Measurements from ENCODE around the gene LHPP.

Gene LHPP

DNA sequence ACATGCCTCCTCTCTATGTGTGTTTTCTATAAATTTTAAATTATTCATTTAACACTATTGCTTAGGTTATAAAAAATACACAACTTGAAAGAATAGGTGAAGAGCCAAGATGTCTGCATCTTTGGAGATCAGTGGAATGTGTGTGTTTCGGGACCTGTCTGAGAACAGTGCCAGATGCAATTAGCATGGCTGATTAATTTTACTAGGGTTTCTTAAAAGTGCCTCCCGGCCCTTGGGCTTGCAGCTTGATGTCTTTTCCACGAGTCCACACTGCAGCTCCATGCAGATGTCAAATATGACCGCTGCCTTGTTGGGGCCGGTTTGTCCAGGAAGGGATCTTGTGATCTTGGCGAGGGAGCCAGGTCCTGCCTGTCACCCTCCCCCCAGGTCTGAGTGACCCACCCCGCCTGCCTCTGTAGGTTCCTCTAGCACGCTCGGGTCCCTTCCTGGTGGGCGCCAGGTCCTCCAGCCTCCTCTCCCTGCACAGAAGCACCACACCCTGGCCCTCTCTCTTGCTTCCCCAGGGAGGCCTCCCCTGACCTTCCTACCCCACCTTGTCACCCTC is 20.7 kb downstream of the LHPP start:
- TF ChIP-seq FOXP2 (optimal IDR thresholded peaks at IDR 0.05; ENCODE audit: control extremely low read depth, extremely low read length, insufficient read depth) (no peak), EZH2 (IDR thresholded peaks at IDR 0.05) (no peak), POLR2AphosphoS5 (IDR thresholded peaks at IDR 0.05; ENCODE audit: borderline replicate concordance, low read depth, low read length) (no peak)
- H3K4me3 ChIP-seq: no peak overlapping the region
- DNase-seq (ENCODE audit: low read depth, low spot score): no peak
- H3K9me3 ChIP-seq (ENCODE audit: low read depth, low read length): no peaks in the 10 kb centered on the region
- H3K36me3 ChIP-seq (ENCODE audit: insufficient read depth, low read length): no peaks in the 10 kb centered on the region
- no peak overlapping the region for H3K9ac ChIP-seq (ENCODE audit: insufficient read length)
- H3K27ac ChIP-seq: no peak overlapping the region

DNA sequence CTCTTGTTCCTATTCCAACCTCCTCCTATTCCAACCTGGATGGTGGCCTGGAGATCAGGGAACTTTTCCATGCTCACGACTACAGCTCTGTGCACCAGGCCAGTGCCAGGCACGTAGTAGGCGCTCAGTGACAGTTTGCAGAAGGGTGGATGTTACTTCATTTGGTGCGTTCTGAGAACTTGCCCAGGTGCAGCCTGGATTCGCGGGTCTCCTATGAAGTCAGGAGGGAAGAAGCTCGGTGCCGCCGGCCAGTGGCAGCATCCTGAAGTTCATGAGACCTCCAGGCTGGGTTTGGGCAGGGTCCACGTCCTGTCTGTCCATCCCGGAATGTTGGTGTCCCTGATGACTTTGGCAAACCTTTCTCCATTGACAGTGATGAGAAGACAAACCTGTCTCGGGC is 21.3 kb downstream of the LHPP start:
- Histone ChIP-seq H3K27ac (no peak overlapping the region), H3K9me3 (ENCODE audit: low read depth, low read length) (no peaks in the 10 kb centered on the region), H3K9ac (ENCODE audit: insufficient read length) (no peak overlapping the region), H3K4me3 (no peak overlapping the region), H3K36me3 (ENCODE audit: insufficient read depth, low read length) (no peaks in the 10 kb centered on the region)
- TF ChIP-seq EZH2 (IDR thresholded peaks at IDR 0.05) (no peak), POLR2AphosphoS5 (IDR thresholded peaks at IDR 0.05; ENCODE audit: borderline replicate concordance, low read depth, low read length) (no peak), FOXP2 (optimal IDR thresholded peaks at IDR 0.05; ENCODE audit: control extremely low read depth, extremely low read length, insufficient read depth) (no peak)
- DNase-seq (ENCODE audit: low read depth, low spot score): no peak

DNA sequence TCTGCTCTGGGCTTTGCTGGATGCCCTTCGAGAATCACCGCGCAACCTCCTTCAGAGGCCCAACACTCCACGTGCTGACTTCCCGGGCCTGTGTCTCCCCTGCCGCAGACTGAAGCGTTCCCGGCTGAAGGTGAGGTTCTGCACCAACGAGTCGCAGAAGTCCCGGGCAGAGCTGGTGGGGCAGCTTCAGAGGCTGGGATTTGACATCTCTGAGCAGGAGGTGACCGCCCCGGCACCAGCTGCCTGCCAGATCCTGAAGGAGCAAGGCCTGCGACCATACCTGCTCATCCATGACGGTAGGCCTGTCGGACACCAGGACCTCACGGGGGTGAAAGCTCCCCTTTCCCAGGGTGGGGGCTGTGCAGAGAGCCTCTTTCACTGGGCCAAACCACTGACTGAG is 22.4 kb downstream of the LHPP start:
- Histone ChIP-seq H3K27ac (no peak overlapping the region), H3K36me3 (ENCODE audit: insufficient read depth, low read length) (no peaks in the 10 kb centered on the region), H3K9ac (ENCODE audit: insufficient read length) (no peak overlapping the region), H3K4me3 (no peak overlapping the region), H3K9me3 (ENCODE audit: low read depth, low read length) (no peaks in the 10 kb centered on the region)
- TF ChIP-seq EZH2 (IDR thresholded peaks at IDR 0.05) (no peak), POLR2AphosphoS5 (IDR thresholded peaks at IDR 0.05; ENCODE audit: borderline replicate concordance, low read depth, low read length) (no peak), FOXP2 (optimal IDR thresholded peaks at IDR 0.05; ENCODE audit: control extremely low read depth, extremely low read length, insufficient read depth) (no peak)
- no peak for DNase-seq (ENCODE audit: low read depth, low spot score)

DNA sequence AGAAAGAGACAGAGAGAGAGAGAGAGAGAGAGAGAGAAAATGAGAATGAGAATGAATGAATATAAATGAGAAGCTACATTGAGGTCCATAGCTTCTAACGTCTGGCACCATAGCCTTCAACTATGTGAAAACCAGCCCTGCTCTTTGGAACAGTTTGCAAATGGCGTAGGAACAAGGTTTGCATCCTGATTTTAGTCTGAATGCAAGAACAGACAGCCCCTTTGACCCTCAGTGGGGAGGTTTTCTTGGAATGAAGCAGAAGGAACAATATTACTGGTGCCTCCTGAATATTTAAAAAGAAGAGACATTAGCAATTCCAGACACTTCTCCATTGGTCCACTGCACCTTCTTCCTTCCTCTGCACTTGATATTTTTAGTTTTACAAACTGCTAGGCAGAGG is 23.0 kb downstream of the LHPP start:
- Histone ChIP-seq H3K9ac (ENCODE audit: insufficient read length) (no peak overlapping the region), H3K9me3 (ENCODE audit: low read depth, low read length) (no peaks in the 10 kb centered on the region), H3K27ac (no peak overlapping the region), H3K4me3 (no peak overlapping the region), H3K36me3 (ENCODE audit: insufficient read depth, low read length) (no peaks in the 10 kb centered on the region)
- no peak for DNase-seq (ENCODE audit: low read depth, low spot score)
- no peak for TF ChIP-seq POLR2AphosphoS5 (IDR thresholded peaks at IDR 0.05; ENCODE audit: borderline replicate concordance, low read depth, low read length)
- TF ChIP-seq FOXP2 (optimal IDR thresholded peaks at IDR 0.05; ENCODE audit: control extremely low read depth, extremely low read length, insufficient read depth): no peak
- TF ChIP-seq EZH2 (IDR thresholded peaks at IDR 0.05): no peak

GRCh38 chr10:124486635-124487034 is 25.0 kb downstream of the LHPP start:
- TF ChIP-seq EZH2 (IDR thresholded peaks at IDR 0.05): no peak
- Histone ChIP-seq H3K27ac (no peak overlapping the region), H3K36me3 (ENCODE audit: insufficient read depth, low read length) (no peaks in the 10 kb centered on the region), H3K9ac (ENCODE audit: insufficient read length) (no peak overlapping the region), H3K9me3 (ENCODE audit: low read depth, low read length) (no peaks in the 10 kb centered on the region), H3K4me3 (no peak overlapping the region)
- no peak for DNase-seq (ENCODE audit: low read depth, low spot score)

DNA sequence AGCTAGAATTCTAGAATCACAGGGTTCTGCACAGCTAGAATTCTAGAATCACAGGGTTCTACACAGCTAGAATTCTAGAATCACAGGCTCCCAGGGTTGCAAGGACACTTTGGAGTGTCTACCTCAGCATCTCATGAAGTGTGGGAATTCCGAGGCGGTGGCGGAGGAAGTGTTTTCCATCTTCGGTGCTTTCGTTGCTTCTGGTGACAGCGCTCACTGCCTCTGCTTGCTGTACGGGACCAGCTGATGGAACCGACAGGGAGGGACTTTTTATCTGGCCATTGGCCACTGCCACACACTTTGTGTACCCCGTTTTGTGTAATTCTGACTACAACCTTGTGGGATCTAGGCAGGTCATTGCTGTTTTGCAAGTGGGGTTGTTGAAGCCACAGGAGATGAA is 29.5 kb downstream of the LHPP start:
- no peak for DNase-seq (ENCODE audit: low read depth, low spot score)
- TF ChIP-seq POLR2AphosphoS5 (IDR thresholded peaks at IDR 0.05; ENCODE audit: borderline replicate concordance, low read depth, low read length) (no peak), FOXP2 (optimal IDR thresholded peaks at IDR 0.05; ENCODE audit: control extremely low read depth, extremely low read length, insufficient read depth) (no peak), EZH2 (IDR thresholded peaks at IDR 0.05) (no peak)
- no peaks in the 10 kb centered on the region for H3K36me3 ChIP-seq (ENCODE audit: insufficient read depth, low read length)

DNA sequence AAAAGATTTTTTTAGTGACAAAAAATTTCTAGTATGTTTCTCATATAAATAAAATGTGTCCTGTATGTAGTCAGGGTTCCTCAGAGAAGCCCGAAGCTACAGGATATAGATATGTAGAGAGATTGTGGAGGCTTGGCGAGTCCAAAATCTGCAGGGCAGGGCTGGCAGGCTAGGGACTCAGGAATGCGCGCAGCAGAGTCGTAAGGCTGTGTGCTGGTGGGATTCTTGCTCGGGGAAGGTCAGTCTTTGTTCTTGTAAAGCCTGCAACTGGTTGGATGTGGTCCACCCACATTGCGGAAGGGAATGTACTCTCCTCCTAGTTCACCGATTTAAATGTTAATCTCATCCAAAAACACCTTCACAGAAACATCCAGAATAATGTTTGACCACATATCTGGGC is 30.6 kb downstream of the LHPP start:
- Histone ChIP-seq H3K27ac (no peak overlapping the region), H3K9me3 (ENCODE audit: low read depth, low read length) (no peaks in the 10 kb centered on the region), H3K4me3 (no peak overlapping the region), H3K36me3 (ENCODE audit: insufficient read depth, low read length) (no peaks in the 10 kb centered on the region), H3K9ac (ENCODE audit: insufficient read length) (no peak overlapping the region)
- no peak for DNase-seq (ENCODE audit: low read depth, low spot score)
- TF ChIP-seq FOXP2 (optimal IDR thresholded peaks at IDR 0.05; ENCODE audit: control extremely low read depth, extremely low read length, insufficient read depth): no peak
- no peak for TF ChIP-seq POLR2AphosphoS5 (IDR thresholded peaks at IDR 0.05; ENCODE audit: borderline replicate concordance, low read depth, low read length)
- no peak for TF ChIP-seq EZH2 (IDR thresholded peaks at IDR 0.05)

More for the DNA sequence above, 29.5 kb downstream of the LHPP start:
- Histone ChIP-seq H3K9me3 (ENCODE audit: low read depth, low read length) (no peaks in the 10 kb centered on the region), H3K4me3 (no peak overlapping the region), H3K27ac (no peak overlapping the region), H3K9ac (ENCODE audit: insufficient read length) (no peak overlapping the region)

GRCh38 chr10:124493214-124493882 is 31.7 kb downstream of the LHPP start:
- Histone ChIP-seq H3K9me3 (ENCODE audit: low read depth, low read length) (no peaks in the 10 kb centered on the region), H3K27ac (no peak overlapping the region), H3K4me3 (no peak overlapping the region), H3K36me3 (ENCODE audit: insufficient read depth, low read length) (no peaks in the 10 kb centered on the region), H3K9ac (ENCODE audit: insufficient read length) (no peak overlapping the region)
- TF ChIP-seq POLR2AphosphoS5 (IDR thresholded peaks at IDR 0.05; ENCODE audit: borderline replicate concordance, low read depth, low read length): no peak
- TF ChIP-seq FOXP2 (optimal IDR thresholded peaks at IDR 0.05; ENCODE audit: control extremely low read depth, extremely low read length, insufficient read depth): no peak
- no peak for TF ChIP-seq EZH2 (IDR thresholded peaks at IDR 0.05)
- no peak for DNase-seq (ENCODE audit: low read depth, low spot score)

All from SK-N-MC (cell line).